Tibial nerve (tissue), 4 donors: ENCODE measurements around the gene PLSCR1.

Experiments
- CTCF ChIP-seq, 5 experiments: fragments of 200-600 bp in 3 of 5; fragments of 450-650 bp in 2 of 5; sonication (generic) in 3 of 5; IDR thresholded peaks; one replicate each; pipeline ENCODE4 v1.5.1; 2016 to 2019; ENCODE audit warnings: antibody characterized with exemption in 5 of 5, mild to moderate bottlenecking in 3 of 5, moderate library complexity in 2 of 5
- EP300 ChIP-seq, 2 donors: sonication (generic); formaldehyde crosslinking; IDR thresholded peaks; one replicate each; pipeline ENCODE4 v1.6.1; 2017; ENCODE audit warnings: antibody characterized with exemption in 2 of 2, mild to moderate bottlenecking in 1 of 2
- POLR2A ChIP-seq, 2 donors: fragments of 450-650 bp; IDR thresholded peaks; one replicate each; pipeline ENCODE4 v1.6.1; 2017; ENCODE audit warnings: antibody characterized with exemption in 2 of 2, mild to moderate bottlenecking in 2 of 2, moderate library complexity in 2 of 2

GRCh38 chr3:146472611-146473010 lies 71.8 kb downstream of the PLSCR1 start:
- no peak for TF ChIP-seq POLR2A (IDR thresholded peaks at IDR 0.05)
- TF ChIP-seq CTCF (IDR thresholded peaks at IDR 0.05): no peak
- TF ChIP-seq EP300 (IDR thresholded peaks at IDR 0.05): no peak
